ENCODE data around the gene PPM1A.

GRCh38 chr14:60272177-60272576 lies 23.2 kb downstream of the PPM1A start:
- TF ChIP-seq CTCF (conservative IDR thresholded peaks at IDR 0.05; ENCODE audit: low read depth, low read length) (0 out of 2 replicates have a peak, but pooled peaks have one; percentile 15), EZH2 (IDR thresholded peaks at IDR 0.05; ENCODE audit: borderline replicate concordance, low read depth, low read length, poor library complexity, severe bottlenecking) (no peak)

Measured in A673 (cell line).